Loucy (cell line): ENCODE data around the gene LRRC47.

Source experiments
- CTCF ChIP-seq: fragments of 200-600 bp; sonication (generic); conservative IDR thresholded peaks from 2 replicates; pipeline ENCODE4 v1.5.1; 2014; ENCODE audit warnings: mild to moderate bottlenecking, antibody characterized with exemption, low read length
- EZH2phosphoT487 ChIP-seq: fragments of 200-600 bp; IDR thresholded peaks from 2 replicates; pipeline ENCODE4 v1.6.1; 2018; ENCODE audit warnings: antibody characterized with exemption, mild to moderate bottlenecking, moderate library complexity, borderline replicate concordance

GRCh38 chr1:3759796-3760195, 36.5 kb downstream of the LRRC47 start:
- TF ChIP-seq CTCF: no peak
- no peak for TF ChIP-seq EZH2phosphoT487
